ENCODE measurements around the gene LYPD6B.

The LYPD6B gene

DNA sequence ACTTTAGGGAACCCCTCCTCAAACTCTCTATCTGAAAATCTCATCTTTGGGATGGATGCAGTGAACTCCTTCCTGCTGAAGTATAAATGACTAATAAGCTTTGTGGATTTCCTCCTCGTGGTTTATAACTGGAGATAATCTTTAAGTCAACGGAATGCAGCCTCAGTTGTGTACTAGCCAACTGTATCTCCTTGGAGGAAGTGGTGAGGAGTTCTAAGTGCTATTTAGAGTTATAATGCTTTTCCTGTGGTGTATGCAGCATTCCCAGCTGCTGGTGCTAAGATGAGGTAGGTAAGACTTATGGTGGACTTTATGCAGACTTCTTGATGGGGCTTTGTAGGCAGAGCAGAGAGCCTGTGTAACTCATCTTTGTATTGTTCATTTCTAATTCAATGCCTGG lies 90.9 kb downstream of the LYPD6B start:
- DNase-seq: no peak

DNA sequence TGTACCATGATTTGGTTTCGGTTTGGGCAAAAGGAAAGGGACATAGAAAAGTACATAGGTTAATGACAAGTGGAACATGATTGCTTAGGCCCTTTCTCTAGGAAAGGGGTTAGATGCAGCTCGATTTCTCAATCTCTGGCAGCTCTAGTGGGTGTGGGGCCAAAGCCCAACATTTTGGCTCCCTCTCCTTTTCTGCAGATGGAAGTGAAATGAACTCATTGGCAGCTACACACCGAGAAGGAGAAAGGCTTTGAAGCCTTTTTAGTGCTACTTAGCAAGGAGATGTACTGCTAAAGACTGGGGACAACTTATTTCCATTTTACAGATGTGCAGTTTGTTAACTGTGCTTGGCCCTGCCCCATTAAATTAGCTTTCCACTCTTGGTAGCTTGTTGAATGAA lies 93.8 kb downstream of the LYPD6B start:
- no peak for DNase-seq

- DNase-seq: no peak
These were observed 94.4 kb downstream of the LYPD6B start for GRCh38 chr2:149132901-149133300.

- no peak for DNase-seq
These were observed 95.9 kb downstream of the LYPD6B start for GRCh38 chr2:149134335-149134923.

DNA sequence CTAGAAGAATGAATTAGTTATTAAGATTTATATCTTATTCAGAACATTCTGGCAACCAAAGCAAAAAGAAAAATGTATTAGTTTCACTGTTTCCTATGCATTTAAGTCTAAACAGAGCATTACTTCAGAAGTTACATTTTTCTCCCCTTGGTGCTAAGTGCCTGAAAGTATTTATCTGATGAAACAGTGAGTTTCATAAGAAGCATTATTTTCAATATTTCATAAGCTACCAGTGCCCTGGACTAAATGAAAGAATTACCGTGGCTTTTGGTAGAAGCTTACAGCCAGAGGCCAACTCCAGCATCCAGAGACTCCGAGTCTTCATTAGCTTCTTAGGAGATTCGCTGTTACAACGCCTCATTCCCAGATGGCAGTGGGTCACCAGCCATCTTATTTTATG lies 97.6 kb downstream of the LYPD6B start:
- no peak for DNase-seq

GRCh38 chr2:149141046-149141445 lies 102.5 kb downstream of the LYPD6B start:
- no peak for DNase-seq

DNA sequence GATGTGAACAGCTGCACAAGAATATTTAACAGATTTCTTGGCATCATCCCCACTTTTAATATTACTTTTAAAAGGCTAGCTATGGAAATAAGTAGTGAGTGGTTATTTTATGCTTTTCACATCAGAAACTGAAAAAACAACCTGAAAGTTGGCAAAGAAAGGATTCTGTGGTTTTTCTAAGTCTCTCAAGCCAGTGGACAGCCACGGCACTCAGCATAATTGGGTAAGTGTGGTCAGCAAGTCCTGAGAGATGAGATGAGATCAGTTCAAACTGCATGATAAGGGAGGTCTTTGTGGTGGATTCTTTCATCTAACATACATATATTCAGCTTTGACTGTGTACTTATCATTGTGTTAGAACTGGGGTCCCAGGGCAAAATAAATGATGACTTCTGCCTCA lies 105.2 kb downstream of the LYPD6B start:
- DNase-seq: no peak

DNA sequence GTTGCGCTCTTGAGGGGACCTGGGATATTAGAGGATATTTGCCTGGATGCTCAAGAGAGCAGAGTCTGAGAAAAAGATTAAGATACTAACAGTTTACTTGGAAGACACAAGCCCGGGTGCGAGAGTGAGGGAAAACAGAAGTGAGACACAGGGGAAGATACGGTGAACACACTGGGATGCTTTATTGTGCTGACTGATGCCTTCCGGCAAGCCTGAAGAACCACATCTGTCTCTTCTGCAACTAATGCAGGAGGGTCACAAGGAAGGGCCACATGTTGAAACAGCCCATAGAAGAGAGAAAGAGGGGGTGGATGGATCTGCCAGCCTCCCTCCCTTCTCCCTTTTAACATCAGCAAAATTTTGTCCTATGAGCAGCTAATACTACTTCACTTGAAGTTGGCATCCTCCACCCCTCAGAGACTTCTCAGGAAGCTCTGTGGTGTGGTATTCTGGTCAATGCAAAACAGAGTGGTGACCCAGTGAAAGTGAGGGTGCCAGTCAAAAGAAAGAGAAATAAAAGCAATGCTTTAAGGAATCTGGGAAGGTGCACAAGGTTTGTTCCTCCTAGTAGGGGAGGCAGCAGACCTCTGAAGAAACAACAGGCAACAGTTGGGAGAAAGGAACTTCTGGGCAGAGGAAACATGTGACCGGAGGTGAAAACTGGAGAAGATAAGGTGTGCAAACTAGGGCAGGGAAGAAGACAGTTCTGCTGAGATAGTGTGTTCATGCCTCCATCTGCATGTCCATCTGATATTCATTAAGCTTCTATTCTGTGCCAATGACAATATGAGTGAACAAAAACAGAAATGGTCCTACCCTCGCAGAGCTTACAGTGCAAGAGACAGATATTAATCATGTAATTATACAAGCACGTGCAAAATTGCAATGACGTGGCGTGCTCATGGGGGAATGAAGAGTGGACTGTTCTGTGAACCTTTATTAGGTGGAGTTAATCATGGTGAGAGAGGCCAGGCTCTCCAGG lies 107.1 kb downstream of the LYPD6B start:
- no peak for DNase-seq

DNA sequence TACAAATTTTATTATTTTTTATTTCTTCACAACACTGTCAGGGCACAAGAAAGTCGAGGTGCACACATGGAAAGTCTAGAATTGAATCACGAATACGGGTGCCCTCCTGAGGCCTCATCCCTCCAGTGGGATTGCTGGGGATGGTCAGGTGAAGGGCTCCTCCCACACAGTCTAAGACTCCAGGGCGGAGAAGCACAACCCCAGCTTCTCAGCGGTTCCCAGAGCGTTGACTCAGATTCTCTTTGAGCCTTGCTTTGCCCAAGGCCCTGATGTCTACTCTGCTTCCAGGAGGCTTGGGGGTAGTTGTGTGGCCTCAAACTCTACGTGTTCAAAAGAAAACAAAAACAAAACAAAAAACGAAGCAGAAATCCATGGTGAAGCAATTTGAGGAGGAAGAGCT lies 108.4 kb downstream of the LYPD6B start:
- no peak for DNase-seq

GRCh38 chr2:149148194-149149006 lies 109.9 kb downstream of the LYPD6B start:
- no peak for DNase-seq

DNA sequence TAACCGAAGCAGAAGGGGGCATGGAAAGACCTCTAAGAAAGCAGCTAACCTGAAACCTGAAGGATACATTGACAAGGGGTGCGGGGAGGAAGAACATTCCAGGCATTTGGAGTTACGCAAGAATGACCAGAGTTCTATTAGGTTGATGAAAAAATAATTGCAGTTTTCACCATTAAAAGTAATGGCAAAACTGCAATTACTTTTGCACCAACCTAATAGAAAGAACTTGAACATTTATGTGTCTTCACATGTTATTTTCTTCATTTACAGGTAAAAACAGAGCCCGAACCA lies 110.5 kb downstream of the LYPD6B start:
- no peak for DNase-seq

GRCh38 chr2:149152469-149152953 lies 114.0 kb downstream of the LYPD6B start:
- no peak for DNase-seq

- no peak for DNase-seq
These were observed 116.9 kb downstream of the LYPD6B start for GRCh38 chr2:149155196-149155969.

- no peak for DNase-seq
These were observed 117.5 kb downstream of the LYPD6B start for GRCh38 chr2:149155988-149156387.

GRCh38 chr2:149156971-149157740 lies 118.7 kb downstream of the LYPD6B start:
- no peak for DNase-seq

DNA sequence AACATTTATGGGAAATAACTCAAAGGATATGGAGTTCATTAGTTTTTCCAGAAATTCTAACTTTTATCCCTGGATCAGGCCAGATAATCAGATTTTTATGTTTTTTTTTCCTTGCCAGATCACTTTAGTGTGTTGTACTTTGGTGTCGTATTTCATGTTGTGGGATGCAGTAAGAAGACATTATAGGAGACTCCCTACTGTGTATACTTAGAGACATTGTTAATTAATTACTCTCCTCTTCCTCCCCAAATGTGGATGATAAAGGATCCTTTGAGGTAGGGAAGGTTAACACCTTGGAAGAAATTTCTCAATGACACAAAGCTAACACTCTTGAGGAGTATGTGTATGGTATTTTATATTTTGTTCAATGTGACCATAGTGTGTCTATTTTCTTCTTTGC lies 120.5 kb downstream of the LYPD6B start:
- DNase-seq: no peak

DNA sequence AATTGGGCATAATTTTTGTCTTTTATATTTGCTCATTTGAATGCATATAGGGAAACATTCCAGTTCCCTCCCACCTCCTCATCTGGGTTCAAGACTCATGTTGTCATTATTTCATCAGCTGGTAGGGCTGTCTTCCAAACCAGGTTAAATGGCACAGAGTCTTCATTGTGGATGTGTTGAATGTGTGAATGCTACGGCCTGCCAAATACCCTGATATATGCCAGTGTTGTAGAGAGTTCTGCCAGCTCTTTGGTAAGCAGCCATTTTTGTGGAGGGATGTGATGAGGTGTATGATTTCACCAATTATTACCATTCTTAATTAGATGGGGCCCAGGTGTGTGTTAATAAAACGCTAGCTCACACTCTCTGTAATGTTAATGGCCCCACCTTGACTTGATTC lies 121.7 kb downstream of the LYPD6B start:
- no peak for DNase-seq

GRCh38 chr2:149160701-149161217 lies 122.3 kb downstream of the LYPD6B start:
- peak; percentile 35 to 43 for DNase-seq

- no peak for DNase-seq
These were observed 123.2 kb downstream of the LYPD6B start for GRCh38 chr2:149161481-149162225.

GRCh38 chr2:149164296-149164695 lies 125.8 kb downstream of the LYPD6B start:
- DNase-seq: no peak

- DNase-seq: no peak
These were observed 126.3 kb downstream of the LYPD6B start for GRCh38 chr2:149164827-149165226.

All from activated T-cell treated with anti-CD3 and anti-CD28 coated beads, Interleukin-2, amount 50 U/mL, for 48 hours (primary cell).